Fibroblast of skin of right quadriceps (primary cell): ENCODE data around the gene PHOX2A.
"Not testable (repeated sequence)": the region's sequence is repeated elsewhere in the genome, so short reads cannot be mapped to it uniquely, and the experiment has no call there.

ENCODE experiments used
- DNase-seq: peaks from one replicate; pipeline ENCODE4 v3.0.0-alpha.2; 2013

Gene PHOX2A

DNA sequence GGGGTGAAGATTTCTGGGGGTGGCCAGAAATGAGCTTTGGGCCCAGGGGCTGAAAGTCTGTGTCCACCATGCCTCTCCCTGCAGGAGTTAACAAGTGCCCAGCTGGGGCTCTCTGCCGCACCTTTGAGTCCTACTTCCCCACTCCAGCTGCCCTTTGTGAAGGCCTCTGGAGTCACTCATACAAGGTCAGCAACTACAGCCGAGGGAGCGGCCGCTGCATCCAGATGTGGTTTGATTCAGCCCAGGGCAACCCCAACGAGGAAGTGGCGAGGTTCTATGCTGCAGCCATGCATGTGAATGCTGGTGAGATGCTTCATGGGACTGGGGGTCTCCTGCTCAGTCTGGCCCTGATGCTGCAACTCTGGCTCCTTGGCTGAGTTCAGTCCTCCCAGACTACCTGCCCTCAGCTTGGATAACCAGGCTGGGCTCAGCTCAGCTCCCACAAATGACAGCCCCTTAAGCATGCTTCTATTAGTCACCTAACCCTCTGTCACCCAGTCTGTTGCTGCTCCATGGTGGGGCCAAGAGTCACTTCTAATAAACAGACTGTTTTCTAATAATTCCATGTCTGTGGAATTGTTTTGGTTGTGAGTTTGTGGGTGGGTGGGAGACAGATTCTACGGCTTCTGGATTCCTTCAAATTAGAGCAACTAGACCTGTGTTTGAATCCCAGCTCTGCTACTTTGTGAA lies 22.4 kb downstream of the PHOX2A start:
- no peak for DNase-seq

DNA sequence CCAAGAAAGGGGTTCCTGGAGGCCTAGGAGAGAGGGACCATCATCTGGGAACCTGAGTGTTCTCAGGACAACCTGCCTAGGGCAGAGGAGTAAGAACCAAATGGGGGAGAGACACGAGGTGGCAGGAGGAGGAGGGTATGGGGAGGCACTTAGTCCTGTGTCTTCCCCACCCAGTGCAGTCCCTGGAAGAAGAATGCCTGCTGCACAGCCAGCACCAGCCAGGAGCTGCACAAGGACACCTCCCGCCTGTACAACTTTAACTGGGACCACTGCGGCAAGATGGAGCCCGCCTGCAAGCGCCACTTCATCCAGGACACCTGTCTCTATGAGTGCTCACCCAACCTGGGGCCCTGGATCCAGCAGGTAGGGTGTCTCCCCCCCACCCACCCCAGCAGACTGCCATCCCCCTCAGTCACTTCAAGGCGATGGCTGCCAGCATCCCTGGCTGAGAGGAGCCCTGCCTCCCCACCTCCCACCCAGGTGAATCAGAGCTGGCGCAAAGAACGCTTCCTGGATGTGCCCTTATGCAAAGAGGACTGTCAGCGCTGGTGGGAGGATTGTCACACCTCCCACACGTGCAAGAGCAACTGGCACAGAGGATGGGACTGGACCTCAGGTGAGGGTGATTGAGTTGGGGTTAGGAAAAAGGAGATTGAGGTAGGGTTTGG lies 23.1 kb downstream of the PHOX2A start:
- DNase-seq = no peak

DNA sequence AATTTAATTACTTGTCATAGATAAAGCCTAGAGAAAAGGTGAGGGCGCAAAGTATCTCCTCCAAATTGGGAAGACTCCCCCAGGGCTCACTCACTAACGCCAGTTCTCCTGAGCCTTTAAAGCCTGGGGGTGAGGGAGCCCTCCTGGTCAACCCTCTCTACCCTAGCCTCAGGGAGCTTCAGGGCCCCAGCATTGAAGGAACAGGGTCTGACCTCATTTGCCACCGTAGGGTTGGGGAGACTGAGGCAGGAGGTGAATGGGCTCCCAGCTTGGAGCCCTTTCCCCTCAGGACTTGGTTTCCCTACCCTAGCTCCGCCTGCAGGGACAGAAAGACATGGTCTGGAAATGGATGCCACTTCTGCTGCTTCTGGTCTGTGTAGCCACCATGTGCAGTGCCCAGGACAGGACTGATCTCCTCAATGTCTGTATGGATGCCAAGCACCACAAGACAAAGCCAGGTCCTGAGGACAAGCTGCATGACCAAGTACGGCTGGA lies 25.7 kb downstream of the PHOX2A start:
- DNase-seq = no peak

DNA sequence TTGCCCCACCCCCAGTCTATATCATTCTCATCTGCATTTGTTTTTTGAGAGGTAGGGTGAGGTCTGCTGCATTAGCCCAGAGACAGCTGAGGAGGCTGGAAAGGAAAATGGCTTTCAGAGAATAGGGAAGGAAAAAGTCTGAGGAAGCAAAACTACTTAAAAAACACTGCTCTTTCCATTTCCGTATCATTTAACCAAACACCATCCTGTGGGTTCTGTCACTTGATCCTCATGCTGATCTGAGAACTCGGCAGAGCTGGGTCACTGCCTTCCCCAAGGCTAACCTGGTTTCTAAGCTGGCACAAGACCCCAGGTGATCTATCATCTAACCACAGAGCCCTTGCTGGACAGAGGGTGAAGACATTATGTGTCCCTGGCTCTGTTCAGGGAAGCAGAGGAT lies 26.1 kb downstream of the PHOX2A start:
- DNase-seq = no peak

DNA sequence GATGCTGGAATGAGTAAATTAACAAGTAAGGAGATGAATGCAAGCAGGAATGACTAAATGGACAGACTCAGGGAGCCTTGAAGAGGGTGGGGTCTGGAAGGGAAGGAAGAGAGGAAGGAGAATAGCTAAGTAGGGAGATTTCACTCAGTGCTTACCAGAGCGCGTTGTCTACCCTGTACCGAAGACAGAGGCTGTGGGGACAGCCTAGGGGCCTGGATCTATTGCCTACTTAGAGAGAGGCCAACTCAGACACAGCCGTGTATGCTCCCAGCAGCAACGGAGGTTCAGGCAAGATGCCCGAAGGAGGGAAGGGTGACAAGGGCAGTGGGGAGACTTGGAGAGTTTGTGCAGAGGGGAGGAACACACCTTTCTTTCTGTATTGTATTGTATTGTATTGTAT lies 27.3 kb downstream of the PHOX2A start, which contains the start of gene FOLR2:
Gene FOLR2 (plus strand): TSS at position 157 of the 400 bp plus-strand sequence. CDS start 1,791 bp downstream, outside the sequence.
- DNase-seq = no peak

DNA sequence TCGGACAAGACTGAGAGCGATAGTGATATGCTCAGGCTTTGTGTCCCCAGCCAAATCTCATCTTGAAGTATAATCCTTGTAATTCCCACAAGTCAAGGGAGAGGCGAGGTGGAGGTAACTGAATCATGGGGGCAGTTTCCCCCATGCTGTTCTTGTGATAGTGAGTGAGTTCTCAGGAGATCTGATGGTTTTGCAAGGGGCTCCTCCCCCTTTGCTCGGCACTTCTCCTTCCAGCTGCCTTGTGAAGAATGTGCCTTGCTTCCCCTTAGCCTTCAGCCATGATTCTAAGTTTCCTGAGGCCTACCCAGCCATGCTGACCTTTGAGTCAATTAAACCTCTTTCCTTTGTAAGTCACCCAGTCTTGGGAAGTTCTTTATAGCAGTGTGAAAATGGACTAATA lies 34.9 kb downstream of the PHOX2A start:
- no peak for DNase-seq

DNA sequence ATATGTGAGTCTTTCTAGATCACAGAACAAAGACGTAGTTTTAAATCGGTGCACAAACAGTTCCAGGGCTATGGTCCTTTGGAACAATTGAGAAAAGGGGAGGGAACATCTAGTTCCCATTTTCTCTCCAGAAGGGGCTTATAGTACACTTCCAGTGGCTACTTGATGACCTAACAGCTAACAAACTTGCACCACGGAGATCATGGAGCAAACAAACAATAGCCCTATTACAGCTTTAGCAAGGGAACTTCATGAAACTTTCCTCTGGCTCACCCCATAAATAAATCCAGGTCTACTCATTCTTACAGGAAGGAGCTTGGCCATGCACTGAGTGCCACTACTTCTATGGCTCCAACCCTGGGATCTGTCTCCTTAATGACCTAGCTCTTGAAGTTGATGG lies 35.7 kb downstream of the PHOX2A start:
- DNase-seq = no peak

DNA sequence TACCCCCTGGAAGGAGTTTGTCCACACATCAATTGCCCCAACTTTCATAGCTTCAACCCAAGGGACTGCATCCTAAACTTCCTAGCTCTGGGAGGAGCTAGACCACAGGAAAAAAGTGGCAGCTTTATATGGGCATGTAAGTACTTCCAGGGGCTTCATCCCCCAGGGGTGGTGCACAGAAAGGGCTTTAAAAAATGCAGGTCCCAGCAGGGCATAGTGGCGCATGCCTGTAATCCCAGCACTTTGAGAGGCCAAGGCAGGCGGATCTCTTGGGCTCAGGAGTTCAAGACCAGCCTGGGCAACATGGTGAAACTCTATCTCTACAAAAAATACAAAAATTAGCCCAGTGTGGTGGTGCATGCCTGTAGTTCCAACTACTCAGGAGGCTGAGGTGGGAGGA lies 37.2 kb downstream of the PHOX2A start:
- DNase-seq = not testable (repeated sequence)

DNA sequence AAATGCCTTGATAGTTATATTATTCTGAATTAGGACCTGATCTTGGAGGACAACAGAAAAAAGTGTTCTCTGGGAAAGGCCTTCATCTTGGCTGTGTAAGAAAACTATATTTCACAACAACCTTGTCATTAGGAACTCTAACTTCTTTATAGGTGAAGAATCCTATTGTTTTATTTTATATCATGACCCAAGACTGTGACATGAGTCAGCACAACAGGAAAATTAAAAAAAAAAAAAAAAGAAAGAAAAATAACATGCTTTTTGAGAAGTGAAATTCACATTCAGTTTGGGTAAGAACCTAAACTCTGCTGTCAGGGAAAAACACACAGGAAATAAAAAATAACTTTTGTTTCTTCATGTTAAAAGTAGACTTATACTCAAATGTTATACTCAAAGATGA lies 39.1 kb downstream of the PHOX2A start:
- no peak for DNase-seq

DNA sequence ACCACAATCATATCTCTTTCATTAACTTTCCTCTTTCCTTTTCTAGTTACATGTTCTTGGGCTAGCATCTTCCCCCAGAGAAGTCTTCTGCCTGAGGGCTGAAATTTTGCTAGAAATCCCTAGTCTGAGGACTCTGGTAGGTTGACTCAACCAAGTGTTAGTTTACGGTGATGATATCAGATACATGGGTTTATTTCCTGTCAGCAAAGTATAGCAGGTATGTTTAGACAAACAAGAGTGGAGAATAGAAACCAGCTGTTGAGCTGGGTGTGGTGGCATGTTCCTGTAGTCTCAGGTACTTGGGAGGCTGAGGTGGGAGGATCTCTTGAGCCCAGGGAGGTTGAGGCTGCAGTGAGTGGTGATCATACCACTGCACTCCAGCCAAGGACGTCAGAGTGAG lies 40.8 kb downstream of the PHOX2A start:
- DNase-seq = no peak

DNA sequence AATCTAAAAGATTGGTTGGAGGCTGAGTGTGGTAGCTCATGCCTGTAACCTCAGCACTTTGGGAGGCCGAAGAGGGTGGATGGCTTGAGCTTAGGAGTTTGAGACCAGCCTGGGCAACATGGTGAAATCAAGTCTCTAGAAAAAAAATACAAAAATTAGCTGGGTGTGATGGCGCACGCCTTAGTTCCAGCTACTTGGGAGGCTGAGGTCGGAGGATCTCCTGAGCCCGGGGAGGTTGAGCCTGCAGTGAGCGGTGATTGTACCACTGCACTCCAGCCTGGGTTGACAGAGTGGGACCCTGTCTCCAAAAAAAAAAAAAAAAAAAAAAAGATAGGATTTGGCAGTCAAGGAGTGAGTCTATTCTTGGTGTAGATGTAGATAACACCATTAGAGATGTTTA lies 41.4 kb downstream of the PHOX2A start:
- no peak for DNase-seq

DNA sequence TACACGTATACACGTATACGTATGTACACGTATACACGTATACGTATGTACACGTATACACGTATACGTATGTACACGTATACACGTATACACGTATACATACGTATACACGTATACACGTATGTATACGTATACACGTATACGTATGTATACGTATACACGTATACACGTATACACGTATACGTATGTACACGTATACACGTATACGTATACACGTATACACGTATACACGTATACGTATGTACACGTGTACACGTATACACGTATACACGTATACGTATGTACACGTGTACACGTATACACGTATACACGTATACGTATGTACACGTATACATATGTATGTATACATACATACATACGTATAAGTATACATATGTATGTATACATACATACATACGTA lies 42.5 kb downstream of the PHOX2A start:
- DNase-seq = not testable (repeated sequence)

DNA sequence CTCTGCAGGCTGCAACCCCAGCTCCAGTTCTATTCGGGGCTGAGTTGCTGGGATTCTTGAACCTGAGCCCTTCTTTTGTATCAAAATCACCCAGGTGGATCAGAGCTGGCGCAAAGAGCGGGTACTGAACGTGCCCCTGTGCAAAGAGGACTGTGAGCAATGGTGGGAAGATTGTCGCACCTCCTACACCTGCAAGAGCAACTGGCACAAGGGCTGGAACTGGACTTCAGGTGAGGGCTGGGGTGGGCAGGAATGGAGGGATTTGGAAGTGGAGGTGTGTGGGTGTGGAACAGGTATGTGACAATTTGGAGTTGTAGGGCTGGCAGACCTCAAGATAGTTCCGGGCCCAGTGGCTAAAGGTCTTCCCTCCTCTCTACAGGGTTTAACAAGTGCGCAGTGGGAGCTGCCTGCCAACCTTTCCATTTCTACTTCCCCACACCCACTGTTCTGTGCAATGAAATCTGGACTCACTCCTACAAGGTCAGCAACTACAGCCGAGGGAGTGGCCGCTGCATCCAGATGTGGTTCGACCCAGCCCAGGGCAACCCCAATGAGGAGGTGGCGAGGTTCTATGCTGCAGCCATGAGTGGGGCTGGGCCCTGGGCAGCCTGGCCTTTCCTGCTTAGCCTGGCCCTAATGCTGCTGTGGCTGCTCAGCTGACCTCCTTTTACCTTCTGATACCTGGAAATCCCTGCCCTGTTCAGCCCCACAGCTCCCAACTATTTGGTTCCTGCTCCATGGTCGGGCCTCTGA lies 48.3 kb downstream of the PHOX2A start:
- DNase-seq = no peak

DNA sequence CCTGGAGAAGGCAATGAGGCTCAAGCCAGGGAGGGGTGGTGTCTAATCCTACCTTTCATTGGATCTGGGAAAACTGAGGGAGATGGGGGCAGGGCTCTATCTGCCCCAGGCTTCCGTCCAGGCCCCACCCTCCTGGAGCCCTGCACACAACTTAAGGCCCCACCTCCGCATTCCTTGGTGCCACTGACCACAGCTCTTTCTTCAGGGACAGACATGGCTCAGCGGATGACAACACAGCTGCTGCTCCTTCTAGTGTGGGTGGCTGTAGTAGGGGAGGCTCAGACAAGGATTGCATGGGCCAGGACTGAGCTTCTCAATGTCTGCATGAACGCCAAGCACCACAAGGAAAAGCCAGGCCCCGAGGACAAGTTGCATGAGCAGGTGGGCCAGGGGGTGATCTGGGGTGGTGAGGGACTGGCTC lies 52.0 kb downstream of the PHOX2A start, which contains the start of gene FOLR1:
Gene FOLR1 (plus strand): TSS at position 180 of the 421 bp plus-strand sequence. CDS start 34 bp downstream, at position 214.
- no peak for DNase-seq

DNA sequence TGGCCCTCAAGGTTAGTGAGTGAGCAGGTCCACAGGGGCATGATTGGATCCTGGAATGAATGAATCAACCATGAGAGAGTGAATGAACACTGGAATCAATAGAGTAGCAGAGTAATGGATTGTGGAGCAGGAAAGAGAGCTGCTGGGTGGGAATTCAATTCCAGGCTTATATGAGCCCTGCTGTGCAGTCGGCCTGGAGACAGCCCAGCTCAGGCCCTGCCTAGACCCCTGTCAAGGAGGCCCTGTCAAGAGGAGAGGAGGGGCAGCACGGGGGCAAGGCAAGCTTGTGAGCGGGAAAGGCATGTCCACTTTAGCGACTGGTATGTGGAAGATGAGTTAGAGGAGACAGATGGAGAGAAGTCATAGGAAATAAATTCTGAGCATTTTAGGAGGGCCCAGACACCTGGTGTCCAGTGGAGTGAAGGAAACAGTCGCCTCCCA lies 53.3 kb downstream of the PHOX2A start:
- no peak for DNase-seq

DNA sequence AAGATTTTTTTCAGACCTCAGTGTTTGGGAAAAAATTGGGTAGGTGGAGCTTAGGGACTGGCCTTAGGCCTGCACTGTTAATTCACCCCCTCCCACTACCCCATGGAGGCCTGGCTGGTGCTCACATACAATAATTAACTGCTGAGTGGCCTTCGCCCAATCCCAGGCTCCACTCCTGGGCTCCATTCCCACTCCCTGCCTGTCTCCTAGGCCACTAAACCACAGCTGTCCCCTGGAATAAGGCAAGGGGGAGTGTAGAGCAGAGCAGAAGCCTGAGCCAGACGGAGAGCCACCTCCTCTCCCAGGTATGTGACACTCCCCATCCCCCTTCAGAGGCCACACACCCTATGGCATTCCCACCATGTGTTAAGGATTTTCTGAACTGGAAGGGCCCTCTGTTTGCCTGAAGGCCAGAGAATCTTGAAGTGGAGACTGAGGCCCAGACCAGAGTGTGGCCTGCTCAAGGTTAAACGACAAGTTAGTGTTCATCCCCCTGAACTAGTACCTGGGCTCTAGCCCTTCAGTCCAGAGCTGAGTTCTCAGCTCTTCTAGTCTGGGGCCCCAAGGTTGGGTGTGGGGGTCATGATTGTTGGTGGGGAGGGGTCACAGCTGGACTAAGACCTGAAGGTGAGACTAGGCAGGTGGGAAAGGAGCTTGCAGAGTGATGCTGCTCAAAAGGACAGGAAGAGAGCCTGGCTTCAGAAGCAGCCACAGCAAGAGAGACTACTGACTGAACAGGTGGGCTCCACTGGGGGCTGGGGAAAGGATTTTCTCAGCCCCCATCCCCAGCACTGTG lies 54.3 kb downstream of the PHOX2A start:
- DNase-seq = no peak
